Sigmoid colon (tissue), 7 donors: ENCODE results near the gene TRAFD1. TPM values are rescaled to one million over a fixed set of nuclear protein-coding genes. Genes with fewer than 3 reads are reported as not detected.
A peak's percentile ranks its signal among the peaks of the same experiment; 100 is the strongest.

ENCODE experiments used
- DNase-seq: peaks from one replicate; pipeline ENCODE4 v3.0.0-alpha.2; 2019
- H3K27ac ChIP-seq, 4 donors: fragments of 200-600 bp; sonication (generic); one replicate each; pipeline ENCODE4 v1.5.1; 2016 to 2019; ENCODE audit warnings: mild to moderate bottlenecking in 1 of 4
- H3K27me3 ChIP-seq, 3 donors: fragments of 200-600 bp; sonication (generic); one replicate each; pipeline ENCODE4 v1.5.1; 2019; ENCODE audit warnings: mild to moderate bottlenecking in 1 of 3
- H3K36me3 ChIP-seq, 4 donors: fragments of 200-600 bp; sonication (generic); one replicate each; pipeline ENCODE4 v1.5.1; 2016 to 2019
- H3K4me1 ChIP-seq, 4 donors: fragments of 200-600 bp; sonication (generic); one replicate each; pipeline ENCODE4 v1.5.1; 2017 to 2019
- H3K4me3 ChIP-seq, 4 donors: fragments of 200-600 bp; sonication (generic); one replicate each; pipeline ENCODE4 v1.5.1; 2017 to 2019; ENCODE audit warnings: mild to moderate bottlenecking in 2 of 4, moderate library complexity in 1 of 4
- H3K9me3 ChIP-seq, 4 donors: fragments of 200-600 bp in 3 of 4; sonication (generic) in 3 of 4; one replicate each; pipeline versions ENCODE4 v1.5.1 to v1.6.1; 2013 to 2019
- EP300 ChIP-seq, 4 donors: sonication (generic); formaldehyde crosslinking; IDR thresholded peaks; one replicate each; pipeline ENCODE4 v1.6.1; 2017; ENCODE audit warnings: antibody characterized with exemption in 4 of 4
- POLR2A ChIP-seq, 2 donors: fragments of 450-650 bp; IDR thresholded peaks; one replicate each; pipeline ENCODE4 v1.6.1; 2016; ENCODE audit warnings: antibody characterized with exemption in 2 of 2, mild to moderate bottlenecking in 2 of 2, moderate library complexity in 2 of 2
- POLR2AphosphoS5 ChIP-seq, 4 donors: sonication (generic); formaldehyde crosslinking; IDR thresholded peaks; one replicate each; pipeline ENCODE4 v1.6.1; 2017; ENCODE audit warnings: antibody characterized with exemption in 4 of 4
- WGBS, 2 donors: extraction: QIAGEN DNeasy Blood & Tissue Kit; methylation state at CpG; one replicate each; pipeline ENCODE4 v1.1.7; 2013; 5-methylcytosine and 5-hydroxymethylcytosine counted together
- intact Hi-C: fragments of 100-400 bp; cut with DNase I; formaldehyde crosslinking; loops from one replicate; pipeline ENCODE4 v1.15.1; 2023
- polyA plus RNA-seq, 3 donors: library from polyadenylated mRNA; stranded (reverse); fragments of 200-250 nt; gene quantifications; one replicate each; pipeline ENCODE4 v1.2.3, GENCODE V29; 2013
- total RNA-seq, 4 donors: library from RNA; depleted of rRNA; stranded (reverse); fragments of >200 nt; gene quantifications; one replicate each; pipeline ENCODE4 v1.1.0, GENCODE V29; 2016
- TF ChIP-seq, protein P1 (sequence below), 4 experiments: fragments of 450-650 bp in 3 of 4; fragments of 200-600 bp in 1 of 4; IDR thresholded peaks; one replicate each; pipeline ENCODE4 v1.5.1; 2016 to 2019; ENCODE audit warnings: antibody characterized with exemption in 4 of 4, mild to moderate bottlenecking in 3 of 4, moderate library complexity in 2 of 4
- donor health status: healthy with polysubstance abuse.
- donor health status: Bipolar disorder and iron deficiency.
- donor health status: healthy.

Gene TRAFD1
- total and polyA plus RNA-seq, 7 donors = 17.4 to 90.8 (median 42.1) TPM

DNA sequence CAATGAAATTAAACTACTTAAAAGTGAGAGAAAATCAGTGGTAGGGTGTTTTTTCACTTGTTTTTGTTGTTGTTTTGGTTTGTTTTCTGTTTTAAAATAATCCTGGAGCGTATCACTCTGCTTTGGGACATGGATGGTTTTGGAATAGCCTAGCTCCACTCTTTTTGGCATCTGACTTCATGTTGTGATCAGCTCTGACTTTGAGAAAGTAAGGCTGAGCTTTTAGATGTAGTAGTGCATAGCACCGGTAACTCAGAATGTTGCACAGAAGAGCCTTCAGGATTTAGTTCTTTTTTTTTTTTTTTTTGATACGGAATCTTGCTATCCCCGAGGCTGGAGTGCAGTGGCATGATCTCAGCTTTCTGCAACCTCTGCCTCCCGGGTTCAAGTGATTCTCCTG, 8.1 kb downstream of the TRAFD1 start:
- H3K4me1 ChIP-seq = peaks cover 0 to 52% (median 46%) of the 10 kb centered on the region in 4 donors
- TF ChIP-seq EP300 (IDR thresholded peaks at IDR 0.05) (no peak), POLR2AphosphoS5 (IDR thresholded peaks at IDR 0.05) (no peak), POLR2A (IDR thresholded peaks at IDR 0.05) (no peak)
- TF ChIP-seq, protein P1, sequence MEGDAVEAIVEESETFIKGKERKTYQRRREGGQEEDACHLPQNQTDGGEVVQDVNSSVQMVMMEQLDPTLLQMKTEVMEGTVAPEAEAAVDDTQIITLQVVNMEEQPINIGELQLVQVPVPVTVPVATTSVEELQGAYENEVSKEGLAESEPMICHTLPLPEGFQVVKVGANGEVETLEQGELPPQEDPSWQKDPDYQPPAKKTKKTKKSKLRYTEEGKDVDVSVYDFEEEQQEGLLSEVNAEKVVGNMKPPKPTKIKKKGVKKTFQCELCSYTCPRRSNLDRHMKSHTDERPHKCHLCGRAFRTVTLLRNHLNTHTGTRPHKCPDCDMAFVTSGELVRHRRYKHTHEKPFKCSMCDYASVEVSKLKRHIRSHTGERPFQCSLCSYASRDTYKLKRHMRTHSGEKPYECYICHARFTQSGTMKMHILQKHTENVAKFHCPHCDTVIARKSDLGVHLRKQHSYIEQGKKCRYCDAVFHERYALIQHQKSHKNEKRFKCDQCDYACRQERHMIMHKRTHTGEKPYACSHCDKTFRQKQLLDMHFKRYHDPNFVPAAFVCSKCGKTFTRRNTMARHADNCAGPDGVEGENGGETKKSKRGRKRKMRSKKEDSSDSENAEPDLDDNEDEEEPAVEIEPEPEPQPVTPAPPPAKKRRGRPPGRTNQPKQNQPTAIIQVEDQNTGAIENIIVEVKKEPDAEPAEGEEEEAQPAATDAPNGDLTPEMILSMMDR (IDR thresholded peaks at IDR 0.05) = no peak
- intact Hi-C loops = no loop called here
- DNase-seq = no peak
- WGBS, 2 donors = 94% methylated on average over 5 of the region's 5 CpGs
- peak overlapping the region in 2 of 4 donors; percentile 30 to 99 for H3K27ac ChIP-seq
- peaks cover 26 to 55% (median 40%) of the 10 kb centered on the region in 4 donors for H3K36me3 ChIP-seq
- no peaks in the 10 kb centered on the region for H3K27me3 ChIP-seq
- H3K4me3 ChIP-seq = no peak overlapping the region
- H3K9me3 ChIP-seq = no peaks in the 10 kb centered on the region

DNA sequence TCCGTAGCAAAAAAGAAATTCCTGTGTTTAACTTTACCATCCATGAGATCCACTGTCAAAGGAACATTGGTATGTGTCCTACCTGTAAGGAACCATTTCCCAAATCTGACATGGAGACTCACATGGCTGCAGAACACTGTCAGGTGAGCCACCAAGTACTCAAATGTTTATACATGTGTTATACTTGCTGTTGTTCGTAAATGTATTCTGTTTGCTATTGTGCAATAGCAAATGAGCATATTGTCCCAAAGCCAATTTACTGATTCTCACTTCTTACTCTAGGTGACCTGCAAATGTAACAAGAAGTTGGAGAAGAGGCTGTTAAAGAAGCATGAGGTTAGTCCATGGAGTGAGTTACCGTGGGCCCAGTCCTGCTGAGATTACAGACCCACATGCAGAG, 9.4 kb downstream of the TRAFD1 start:
- Histone ChIP-seq H3K9me3 (no peaks in the 10 kb centered on the region), H3K36me3 (peaks cover 28 to 68% (median 48%) of the 10 kb centered on the region in 4 donors), H3K27ac (no peak overlapping the region), H3K4me1 (peaks cover 0 to 39% (median 33%) of the 10 kb centered on the region in 4 donors), H3K27me3 (no peaks in the 10 kb centered on the region), H3K4me3 (no peak overlapping the region)
- intact Hi-C loops = no loop called here
- 91 to 92% methylated on average over 3 of the region's 3 CpGs for WGBS, 2 donors
- DNase-seq = no peak
- TF ChIP-seq EP300 (IDR thresholded peaks at IDR 0.05) = no peak
- TF ChIP-seq POLR2A (IDR thresholded peaks at IDR 0.05) = no peak
- TF ChIP-seq, protein P1 (IDR thresholded peaks at IDR 0.05) = no peak
- no peak for TF ChIP-seq POLR2AphosphoS5 (IDR thresholded peaks at IDR 0.05)

DNA sequence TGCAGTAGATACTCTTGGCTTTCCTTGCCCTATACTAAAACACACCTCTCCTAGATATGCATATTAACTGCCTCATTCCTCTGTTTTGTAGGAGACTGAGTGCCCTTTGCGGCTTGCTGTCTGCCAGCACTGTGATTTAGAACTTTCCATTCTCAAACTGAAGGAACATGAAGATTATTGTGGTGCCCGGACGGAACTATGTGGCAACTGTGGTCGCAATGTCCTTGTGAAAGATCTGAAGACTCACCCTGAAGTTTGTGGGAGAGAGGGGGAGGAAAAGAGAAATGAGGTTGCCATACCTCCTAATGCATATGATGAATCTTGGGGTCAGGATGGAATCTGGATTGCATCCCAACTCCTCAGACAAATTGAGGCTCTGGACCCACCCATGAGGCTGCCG, 15.4 kb downstream of the TRAFD1 start:
- no peaks in the 10 kb centered on the region for H3K27me3 ChIP-seq
- no peak overlapping the region for H3K27ac ChIP-seq
- intact Hi-C loops = no loop called here
- no peaks in the 10 kb centered on the region for H3K9me3 ChIP-seq
- DNase-seq = no peak
- H3K36me3 ChIP-seq = peaks cover 50 to 100% (median 82%) of the 10 kb centered on the region in 4 donors
- no peak overlapping the region for H3K4me3 ChIP-seq
- 91 to 92% methylated on average over 5 of the region's 5 CpGs for WGBS, 2 donors
- H3K4me1 ChIP-seq = no peaks in the 10 kb centered on the region
- TF ChIP-seq, protein P1 (IDR thresholded peaks at IDR 0.05) = no peak
- TF ChIP-seq EP300 (IDR thresholded peaks at IDR 0.05) = no peak
- no peak for TF ChIP-seq POLR2AphosphoS5 (IDR thresholded peaks at IDR 0.05)
- TF ChIP-seq POLR2A (IDR thresholded peaks at IDR 0.05) = no peak

DNA sequence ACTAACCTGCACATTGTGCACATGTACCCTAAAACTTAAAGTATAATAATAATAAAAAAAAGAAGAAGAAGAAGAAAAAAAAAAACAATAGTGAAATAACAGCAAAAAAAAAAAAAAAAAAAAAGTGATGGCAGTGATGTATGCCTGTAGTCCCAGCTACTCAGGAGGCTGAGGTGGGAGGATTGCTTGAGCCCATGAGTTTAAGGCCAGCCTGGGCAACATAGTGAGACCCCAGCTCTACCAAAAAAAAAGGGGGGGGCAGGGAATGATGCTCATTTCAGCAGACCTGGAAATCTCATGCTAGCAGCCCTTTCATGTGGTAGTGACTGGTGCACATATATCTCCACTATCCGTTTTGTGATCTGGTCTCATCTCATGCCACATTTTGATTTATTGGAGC, 20.8 kb downstream of the TRAFD1 start:
- H3K4me3 ChIP-seq = no peak overlapping the region
- H3K36me3 ChIP-seq = peaks cover 31 to 99% (median 78%) of the 10 kb centered on the region in 4 donors
- peaks cover 0 to 5% (median 2%) of the 10 kb centered on the region in 4 donors for H3K4me1 ChIP-seq
- intact Hi-C loops = no loop called here
- no peaks in the 10 kb centered on the region for H3K9me3 ChIP-seq
- no peak for DNase-seq
- H3K27me3 ChIP-seq = no peaks in the 10 kb centered on the region
- no peak overlapping the region for H3K27ac ChIP-seq
- WGBS, 2 donors = 86 to 91% methylated on average over 1 of the region's 1 CpG
- TF ChIP-seq, protein P1 (IDR thresholded peaks at IDR 0.05) = no peak
- TF ChIP-seq POLR2A (IDR thresholded peaks at IDR 0.05) = no peak
- no peak for TF ChIP-seq POLR2AphosphoS5 (IDR thresholded peaks at IDR 0.05)
- TF ChIP-seq EP300 (IDR thresholded peaks at IDR 0.05) = no peak

DNA sequence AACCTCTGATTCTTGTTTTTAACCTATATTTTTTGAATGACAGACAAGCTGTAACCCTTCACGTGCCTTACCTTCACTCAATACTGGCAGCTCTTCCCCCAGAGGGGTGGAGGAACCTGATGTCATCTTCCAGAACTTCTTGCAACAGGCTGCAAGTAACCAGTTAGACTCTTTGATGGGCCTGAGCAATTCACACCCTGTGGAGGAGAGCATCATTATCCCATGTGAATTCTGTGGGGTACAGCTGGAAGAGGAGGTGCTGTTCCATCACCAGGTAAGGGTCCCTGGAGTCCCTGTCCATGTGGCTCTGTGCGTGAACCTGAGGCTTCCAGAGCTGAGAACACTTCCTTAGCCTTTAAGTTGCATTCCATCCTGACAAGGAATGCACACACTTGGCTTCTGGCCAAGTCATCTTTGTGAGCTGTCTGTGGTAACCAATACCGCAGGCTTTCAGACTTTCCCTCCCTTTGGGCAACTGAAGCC, 22.7 kb downstream of the TRAFD1 start:
- Histone ChIP-seq H3K27me3 (no peaks in the 10 kb centered on the region), H3K4me1 (peaks cover 0 to 5% (median 2%) of the 10 kb centered on the region in 4 donors), H3K27ac (no peak overlapping the region), H3K4me3 (no peak overlapping the region), H3K9me3 (no peaks in the 10 kb centered on the region), H3K36me3 (peaks cover 42 to 99% (median 82%) of the 10 kb centered on the region in 4 donors)
- 86 to 91% methylated on average over 3 of the region's 3 CpGs for WGBS, 2 donors
- no peak for DNase-seq
- TF ChIP-seq EP300 (IDR thresholded peaks at IDR 0.05) (no peak), POLR2AphosphoS5 (IDR thresholded peaks at IDR 0.05) (peak in 1 of 4 donors; percentile 20), POLR2A (IDR thresholded peaks at IDR 0.05) (no peak)
- intact Hi-C loops = no loop called here
